ENCODE measurements around the gene GGA1. TPM values are rescaled to one million over a fixed set of nuclear protein-coding genes. Genes with fewer than 3 reads are reported as not detected.

Gene GGA1
- total RNA-seq, 4 donors from 2014 or later = 46.2 to 90.5 (median 60.4) TPM

DNA sequence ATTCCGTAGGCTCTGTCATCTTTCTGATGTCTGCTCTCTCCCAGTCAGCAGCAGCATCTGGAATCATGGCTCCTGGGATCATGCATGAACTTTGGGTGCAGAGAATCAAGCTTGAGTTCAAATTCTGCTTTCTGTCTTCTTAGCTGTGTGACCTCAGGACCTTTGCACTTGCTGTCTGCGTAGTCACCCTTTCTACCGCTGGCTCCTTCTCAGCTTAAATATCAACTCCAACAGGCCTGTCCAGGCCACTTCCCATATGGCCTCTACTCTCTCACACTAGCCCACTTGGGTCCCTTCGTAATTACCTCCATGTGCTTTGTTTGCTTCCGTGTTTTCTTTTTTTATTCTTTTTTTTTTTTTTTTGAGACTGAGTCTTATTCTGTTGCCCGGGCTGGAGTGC lies 4.6 kb upstream of the GGA1 start:
- H3K27me3 ChIP-seq = no peaks in the 10 kb centered on the region
- WGBS, 2 donors = 85 to 96% methylated on average over 6 of the region's 6 CpGs
- no peak overlapping the region for H3K4me3 ChIP-seq (replicated peaks in 1 of 3)
- DNase-seq = no peak
- peaks cover 6 to 11% of the 10 kb centered on the region in 2 donors for H3K4me1 ChIP-seq
- intact Hi-C loops (cut with DNase I) = no loop called here
- TF ChIP-seq, protein P1, sequence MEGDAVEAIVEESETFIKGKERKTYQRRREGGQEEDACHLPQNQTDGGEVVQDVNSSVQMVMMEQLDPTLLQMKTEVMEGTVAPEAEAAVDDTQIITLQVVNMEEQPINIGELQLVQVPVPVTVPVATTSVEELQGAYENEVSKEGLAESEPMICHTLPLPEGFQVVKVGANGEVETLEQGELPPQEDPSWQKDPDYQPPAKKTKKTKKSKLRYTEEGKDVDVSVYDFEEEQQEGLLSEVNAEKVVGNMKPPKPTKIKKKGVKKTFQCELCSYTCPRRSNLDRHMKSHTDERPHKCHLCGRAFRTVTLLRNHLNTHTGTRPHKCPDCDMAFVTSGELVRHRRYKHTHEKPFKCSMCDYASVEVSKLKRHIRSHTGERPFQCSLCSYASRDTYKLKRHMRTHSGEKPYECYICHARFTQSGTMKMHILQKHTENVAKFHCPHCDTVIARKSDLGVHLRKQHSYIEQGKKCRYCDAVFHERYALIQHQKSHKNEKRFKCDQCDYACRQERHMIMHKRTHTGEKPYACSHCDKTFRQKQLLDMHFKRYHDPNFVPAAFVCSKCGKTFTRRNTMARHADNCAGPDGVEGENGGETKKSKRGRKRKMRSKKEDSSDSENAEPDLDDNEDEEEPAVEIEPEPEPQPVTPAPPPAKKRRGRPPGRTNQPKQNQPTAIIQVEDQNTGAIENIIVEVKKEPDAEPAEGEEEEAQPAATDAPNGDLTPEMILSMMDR (IDR thresholded peaks at IDR 0.05) = no peak
- no peak for TF ChIP-seq POLR2A (IDR thresholded peaks at IDR 0.05)
- H3K36me3 ChIP-seq = no peaks in the 10 kb centered on the region
- H3K9me3 ChIP-seq = no peaks in the 10 kb centered on the region
- no peak overlapping the region for H3K27ac ChIP-seq

DNA sequence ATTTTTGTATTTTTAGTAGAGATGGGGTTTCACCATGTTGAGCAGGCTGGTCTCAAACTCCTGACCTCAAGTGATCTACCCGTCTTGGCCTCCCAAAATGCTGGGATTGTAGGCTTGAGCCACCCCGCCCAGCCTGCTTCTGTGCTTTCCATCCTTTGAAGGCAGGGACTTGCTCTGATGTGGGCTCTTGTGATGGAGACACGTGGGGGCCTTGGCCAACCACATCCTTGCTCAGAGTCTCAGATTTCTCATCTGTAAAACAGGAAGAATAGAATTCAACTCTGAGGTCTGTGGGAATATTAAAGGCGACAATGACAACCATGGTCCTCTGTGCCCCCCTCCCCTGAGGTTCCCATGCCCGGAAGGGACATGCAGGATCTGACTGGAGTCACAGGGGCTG lies 3.8 kb upstream of the GGA1 start:
- TF ChIP-seq, protein P1 (IDR thresholded peaks at IDR 0.05) = no peak
- TF ChIP-seq POLR2A (IDR thresholded peaks at IDR 0.05) = no peak
- H3K36me3 ChIP-seq = no peaks in the 10 kb centered on the region
- no peaks in the 10 kb centered on the region for H3K9me3 ChIP-seq
- intact Hi-C loops (cut with DNase I) = no loop called here
- H3K27me3 ChIP-seq = no peaks in the 10 kb centered on the region
- H3K4me3 ChIP-seq (replicated peaks in 1 of 3) = no peak overlapping the region
- no peak for DNase-seq
- H3K27ac ChIP-seq = no peak overlapping the region
- 64 to 77% methylated on average over 5 of the region's 5 CpGs for WGBS, 2 donors
- peaks cover 8 to 13% of the 10 kb centered on the region in 2 donors for H3K4me1 ChIP-seq

DNA sequence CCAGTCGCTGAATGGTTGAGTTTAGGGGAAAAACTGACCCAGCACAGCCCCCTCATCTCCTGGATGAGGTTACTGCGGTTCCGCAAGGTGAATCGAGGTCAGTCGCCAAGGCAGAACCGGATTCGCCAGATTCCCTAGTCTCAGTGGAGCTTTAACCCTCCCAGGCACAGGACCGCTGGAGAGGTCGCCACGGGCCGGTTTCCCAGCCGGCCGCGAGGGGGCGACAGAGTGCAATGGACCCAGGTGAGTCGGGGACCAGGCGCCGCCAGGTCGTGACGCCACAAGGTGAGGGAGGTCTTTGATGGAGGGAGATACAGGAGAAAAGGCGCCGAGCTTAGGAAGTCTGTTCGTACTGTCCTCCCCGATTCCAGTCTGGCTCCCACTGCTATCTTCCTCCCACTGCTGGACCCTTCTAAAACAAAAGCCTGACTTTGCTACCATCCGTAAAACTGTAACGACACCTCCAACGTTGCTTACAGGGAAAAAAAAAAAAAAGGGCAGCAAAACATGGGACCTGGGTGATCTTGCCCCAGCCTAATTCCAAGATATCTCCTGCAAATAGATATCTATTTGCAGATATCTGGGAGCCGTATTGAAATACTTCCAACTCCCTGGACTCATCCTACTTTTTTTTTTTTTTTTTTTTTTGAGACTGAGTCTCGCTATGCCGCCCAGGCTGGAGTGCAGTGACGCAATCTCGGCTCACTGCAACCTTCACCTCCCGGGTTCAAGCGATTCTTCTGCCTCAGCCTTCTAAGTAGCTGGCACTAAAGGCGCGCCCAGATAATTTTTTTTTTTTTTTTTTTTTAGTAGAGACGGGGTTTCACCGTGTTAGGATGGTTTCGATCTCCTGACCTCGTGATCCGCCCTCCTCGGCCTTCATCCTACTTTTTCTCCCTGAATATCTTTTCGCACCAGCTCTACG lies 1.4 kb upstream of the GGA1 start:
- Histone ChIP-seq H3K4me3 (replicated peaks in 1 of 3) (peak overlapping the region in 1 of 3 donors; percentile 93), H3K9me3 (no peaks in the 10 kb centered on the region), H3K4me1 (peaks cover 20 to 21% of the 10 kb centered on the region in 2 donors), H3K27ac (peak overlapping the region; percentile 91 to 96 (median 93)), H3K27me3 (no peaks in the 10 kb centered on the region), H3K36me3 (no peaks in the 10 kb centered on the region)
- 3 to 4% methylated on average over 41 to 44 of the region's 44 CpGs for WGBS, 2 donors
- intact Hi-C loops (cut with DNase I) = no loop called here
- peak in 1 of 2 donors; percentile 63 for TF ChIP-seq POLR2A (IDR thresholded peaks at IDR 0.05)
- TF ChIP-seq, protein P1 (IDR thresholded peaks at IDR 0.05) = peak; percentile 84 to 98 (median 96)
- peak; percentile 93 to 95 for DNase-seq

DNA sequence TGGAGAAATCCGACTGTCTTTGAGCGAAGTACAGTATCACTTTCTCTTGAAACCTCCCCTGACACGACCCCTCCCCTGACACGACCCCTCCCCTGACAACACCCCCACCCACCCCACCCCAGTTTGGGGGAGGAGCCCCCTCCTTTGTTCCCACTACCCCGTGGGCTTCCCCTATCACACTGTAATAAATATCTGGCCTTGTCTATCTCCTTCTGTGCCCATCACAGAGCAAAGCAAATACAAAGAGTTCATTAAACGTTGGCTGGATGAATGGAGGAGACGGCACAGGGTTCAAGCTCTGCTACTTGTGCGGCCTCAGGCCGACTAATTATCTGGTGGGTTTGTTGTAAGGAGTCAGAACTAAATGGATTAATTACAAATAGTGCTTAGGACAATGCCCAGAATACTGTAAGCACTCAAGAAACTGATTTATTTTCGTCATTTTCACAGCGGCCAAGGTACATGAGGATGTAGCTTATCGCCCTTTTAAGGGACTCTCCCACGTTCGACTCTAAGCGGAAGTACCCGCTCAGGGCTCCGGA lies 628 bp upstream of the GGA1 start:
- WGBS, 2 donors = 2% methylated on average over 16 to 17 of the region's 17 CpGs
- no peak for DNase-seq
- H3K27me3 ChIP-seq = no peaks in the 10 kb centered on the region
- no peaks in the 10 kb centered on the region for H3K9me3 ChIP-seq
- H3K27ac ChIP-seq = peak overlapping the region; percentile 91 to 96 (median 93)
- no peak for TF ChIP-seq POLR2A (IDR thresholded peaks at IDR 0.05)
- TF ChIP-seq, protein P1 (IDR thresholded peaks at IDR 0.05) = no peak
- no peaks in the 10 kb centered on the region for H3K36me3 ChIP-seq
- H3K4me1 ChIP-seq = peaks cover 20 to 25% of the 10 kb centered on the region in 2 donors
- intact Hi-C loops (cut with DNase I) = no loop called here
- H3K4me3 ChIP-seq (replicated peaks in 1 of 3) = peak overlapping the region in 2 of 3 donors; percentile 25 to 93

Measured in thyroid gland (tissue), 4 donors.